GM12865 (cell line): ENCODE data around the gene DEPDC5.

Experiments
- DNase-seq: peaks from one replicate; pipeline ENCODE4 v3.0.0; 2010; ENCODE audit warnings: low read depth
- H3K4me3 ChIP-seq: 2 replicates; pipeline ENCODE4 v1.5.1; 2011; ENCODE audit warnings: mild to moderate bottlenecking, low read depth, low read length, control low read depth
- CTCF ChIP-seq: IDR thresholded peaks from 2 replicates; pipeline ENCODE4 v1.5.1; 2011; ENCODE audit warnings: low read length, control low read depth, low read depth, inconsistent platforms; ENCODE audit not compliant: insufficient read depth; ENCODE audit errors: missing control alignments

DEPDC5 gene

GRCh38 chr22:31892080-31892433 lies 138.2 kb downstream of the DEPDC5 start:
- no peak for TF ChIP-seq CTCF

GRCh38 chr22:31893460-31893859 lies 139.6 kb downstream of the DEPDC5 start:
- no peak for TF ChIP-seq CTCF
- H3K4me3 ChIP-seq, result no peak overlapping the region
- DNase-seq, result no peak

More at GRCh38 chr22:31892080-31892433, 138.2 kb downstream of the DEPDC5 start:
- H3K4me3 ChIP-seq, result no peak overlapping the region
- no peak for DNase-seq

- DNase-seq, result no peak
- TF ChIP-seq CTCF, result no peak
- no peak overlapping the region for H3K4me3 ChIP-seq
Measured at GRCh38 chr22:31895411-31896123, 141.7 kb downstream of the DEPDC5 start.

- no peak for DNase-seq
- H3K4me3 ChIP-seq, result no peak overlapping the region
- TF ChIP-seq CTCF, result no peak
Measured at GRCh38 chr22:31896472-31896871, 142.7 kb downstream of the DEPDC5 start.

GRCh38 chr22:31897842-31898805 lies 144.3 kb downstream of the DEPDC5 start:
- TF ChIP-seq CTCF, result no peak
- DNase-seq, result no peak
- H3K4me3 ChIP-seq, result no peak overlapping the region

- DNase-seq, result no peak
- TF ChIP-seq CTCF, result no peak
- H3K4me3 ChIP-seq, result no peak overlapping the region
Measured at GRCh38 chr22:31898926-31899325, 145.1 kb downstream of the DEPDC5 start.
